ENCODE results near the gene GALNT10. TPM values are rescaled to one million over a fixed set of nuclear protein-coding genes. Genes with fewer than 3 reads are reported as not detected.

GALNT10 gene
- total and polyA plus RNA-seq, 2 of the 8 experiments (the other 6 are each of a cell fraction or from before 2014, with no cell fraction given): 4.6 to 15.5 TPM

DNA sequence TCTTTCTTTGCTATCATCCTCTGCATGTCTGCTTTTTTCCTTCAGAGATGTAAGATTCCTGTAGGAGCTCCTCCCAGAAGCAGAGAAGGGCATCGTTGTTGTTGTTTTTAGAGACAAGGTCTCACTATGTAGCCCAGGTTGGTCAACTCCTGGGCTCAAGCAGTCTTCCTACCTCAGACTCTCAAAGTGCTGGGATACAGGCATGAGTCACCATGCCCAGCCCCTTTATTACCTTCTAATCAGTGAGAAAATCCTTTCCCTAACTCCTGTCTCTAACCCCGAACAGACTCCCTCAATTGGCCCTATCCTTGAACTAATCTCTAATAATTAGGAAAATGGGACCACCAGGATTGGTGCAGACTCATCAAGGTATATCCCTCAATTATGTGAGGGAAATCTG is 64.4 kb downstream of the GALNT10 start (continued):
- TF ChIP-seq RAD21 (IDR thresholded peaks at IDR 0.05 in 1 of 2, conservative IDR thresholded peaks at IDR 0.05 in 1 of 2; ENCODE audit: low read depth in 2 of 2, low read length in 2 of 2): no peak
- TF ChIP-seq, protein P1, sequence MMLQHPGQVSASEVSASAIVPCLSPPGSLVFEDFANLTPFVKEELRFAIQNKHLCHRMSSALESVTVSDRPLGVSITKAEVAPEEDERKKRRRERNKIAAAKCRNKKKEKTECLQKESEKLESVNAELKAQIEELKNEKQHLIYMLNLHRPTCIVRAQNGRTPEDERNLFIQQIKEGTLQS (IDR thresholded peaks at IDR 0.05; ENCODE audit: insufficient read depth, low read depth, low read length): no peak
- no peak for TF ChIP-seq CBX5 (IDR thresholded peaks at IDR 0.05; ENCODE audit: low read depth, low read length)
